GM21737 (cell line): ENCODE results near the gene ISX.

Experiments used
- ATAC-seq: cut with Tn5 transposase; IDR thresholded peaks from one replicate; pipeline ENCODE4 v1.9.1; 2021; ENCODE audit warnings: mild to moderate bottlenecking, moderate library complexity; ENCODE audit not compliant: unreplicated experiment

The ISX gene

DNA sequence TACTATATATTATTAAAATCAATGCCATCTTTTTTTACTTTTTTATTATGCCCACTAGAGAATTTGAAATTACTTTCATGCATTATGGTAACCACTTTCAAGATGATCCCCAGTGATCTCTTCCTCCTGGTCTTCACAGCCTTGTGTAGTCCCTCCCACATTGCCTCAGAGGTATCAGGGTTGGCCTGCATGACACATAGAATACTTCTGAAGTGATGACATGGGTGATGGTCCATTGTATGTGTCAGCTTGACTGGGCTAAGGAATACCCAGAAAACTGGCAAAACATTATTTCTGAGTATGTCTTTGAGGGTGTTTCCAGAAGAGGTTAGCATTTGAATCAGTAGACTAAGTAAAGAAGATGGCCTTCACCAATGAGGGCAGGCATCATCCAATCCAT is 14.2 kb upstream of the ISX start:
- no peak for ATAC-seq

DNA sequence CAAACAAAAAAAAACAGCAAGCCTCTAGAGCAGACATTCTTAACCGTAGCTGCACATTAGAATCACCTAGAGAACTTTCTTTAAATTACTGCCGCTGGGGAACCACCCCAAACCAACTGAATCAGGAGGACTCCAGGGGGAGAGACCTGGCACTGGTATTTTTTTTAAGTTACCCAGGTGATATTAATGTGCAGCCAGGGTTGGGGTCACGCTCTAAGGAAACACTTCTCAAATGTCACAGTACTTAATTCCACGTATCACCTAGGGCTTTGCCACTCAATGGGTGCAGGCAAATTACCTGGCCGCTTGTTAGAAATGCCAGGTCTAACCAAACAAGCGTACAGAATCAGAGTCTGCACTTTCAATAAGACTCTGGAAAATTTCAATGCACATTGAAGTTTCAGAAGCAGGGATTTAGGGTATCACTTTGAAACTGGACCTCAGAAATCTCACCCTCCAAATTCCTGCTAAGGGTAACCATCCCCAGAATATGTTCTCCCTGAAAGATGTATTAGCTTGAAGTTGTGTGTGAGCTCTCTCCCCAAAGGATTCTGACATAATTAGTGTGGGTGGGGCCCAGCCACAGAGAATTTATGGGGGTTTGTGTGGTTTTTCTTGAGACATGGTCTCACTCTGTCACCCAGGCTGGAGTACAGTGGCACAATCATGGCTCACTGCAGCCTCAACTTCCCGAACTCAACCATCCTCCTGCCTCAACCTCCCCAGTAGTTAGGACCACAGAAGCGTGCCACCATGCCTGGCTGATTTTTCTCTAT is 12.7 kb upstream of the ISX start:
- ATAC-seq, result no peak

DNA sequence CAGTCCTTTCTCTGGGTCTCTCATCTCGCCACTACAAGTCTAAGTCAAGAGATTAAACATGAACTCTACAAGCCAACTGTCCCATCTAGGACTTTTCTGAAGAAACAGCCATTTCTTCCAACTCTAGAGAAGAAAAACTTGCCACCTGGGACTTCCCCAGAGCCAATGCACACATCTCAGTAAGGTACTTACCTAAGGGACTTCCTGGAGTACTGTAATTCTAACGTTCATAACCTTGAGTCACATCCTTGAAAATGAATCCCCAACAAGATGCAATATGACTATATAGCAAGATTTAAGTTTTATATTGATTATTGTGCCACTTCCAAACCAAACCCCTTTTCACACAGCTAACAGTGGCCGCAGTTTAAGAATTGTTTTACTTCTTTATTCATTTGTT is 11.9 kb upstream of the ISX start:
- ATAC-seq, result no peak

DNA sequence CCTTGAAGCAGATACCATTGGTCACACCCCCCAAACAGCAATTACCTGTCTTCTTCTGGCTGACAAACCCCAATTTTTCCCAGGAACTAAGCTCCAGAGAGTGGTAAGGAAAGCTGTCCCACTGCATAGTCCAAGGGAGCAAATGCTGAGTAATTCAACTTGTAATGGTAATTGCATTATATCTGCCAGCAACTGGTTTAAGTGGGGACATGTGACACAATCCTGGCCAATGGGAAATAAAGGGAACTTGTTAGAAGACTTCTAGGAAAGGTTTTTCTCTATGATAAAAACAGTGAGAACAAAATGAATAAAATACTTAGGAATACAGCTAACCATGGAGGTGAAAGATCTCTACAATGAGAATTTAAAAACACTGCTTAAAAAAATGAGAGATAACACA is 9.5 kb upstream of the ISX start:
- no peak for ATAC-seq

DNA sequence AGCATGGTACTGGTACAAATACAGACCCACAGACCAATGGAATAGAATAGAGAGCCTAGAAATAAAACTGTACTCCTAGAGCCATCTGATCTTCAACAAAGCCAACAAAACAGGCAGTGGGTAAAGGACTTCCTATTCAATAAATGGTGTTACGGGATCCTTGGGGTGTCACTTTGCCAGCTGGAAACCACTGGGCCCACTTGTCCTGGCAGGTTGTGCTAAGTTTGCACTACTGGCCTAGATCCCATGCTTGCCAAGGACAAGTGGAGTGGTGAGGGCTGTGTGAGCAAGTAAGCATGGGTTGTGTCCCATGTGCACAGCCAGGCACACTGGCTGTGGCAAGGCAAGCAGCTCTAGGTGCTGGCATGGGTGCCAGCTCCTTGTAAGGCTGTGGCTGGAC is 8.8 kb upstream of the ISX start:
- ATAC-seq, result no peak

DNA sequence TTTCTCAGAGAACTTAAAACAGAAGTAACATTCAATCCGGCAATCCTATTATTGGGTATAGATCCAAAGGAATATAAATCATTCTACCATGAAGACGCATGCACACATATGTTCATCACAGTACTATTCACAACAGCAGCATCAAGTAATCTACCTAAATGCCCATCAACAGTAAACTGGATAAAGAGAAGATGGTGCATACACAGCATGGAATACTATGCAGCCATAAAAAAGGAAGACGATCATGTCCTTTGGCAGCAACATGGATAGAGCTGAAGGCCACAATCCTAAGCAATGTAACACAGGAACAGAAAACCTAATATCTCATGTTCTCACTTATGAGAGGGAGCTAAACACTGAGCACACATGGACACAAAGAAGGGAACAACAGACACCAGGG is 6.3 kb upstream of the ISX start:
- no peak for ATAC-seq

DNA sequence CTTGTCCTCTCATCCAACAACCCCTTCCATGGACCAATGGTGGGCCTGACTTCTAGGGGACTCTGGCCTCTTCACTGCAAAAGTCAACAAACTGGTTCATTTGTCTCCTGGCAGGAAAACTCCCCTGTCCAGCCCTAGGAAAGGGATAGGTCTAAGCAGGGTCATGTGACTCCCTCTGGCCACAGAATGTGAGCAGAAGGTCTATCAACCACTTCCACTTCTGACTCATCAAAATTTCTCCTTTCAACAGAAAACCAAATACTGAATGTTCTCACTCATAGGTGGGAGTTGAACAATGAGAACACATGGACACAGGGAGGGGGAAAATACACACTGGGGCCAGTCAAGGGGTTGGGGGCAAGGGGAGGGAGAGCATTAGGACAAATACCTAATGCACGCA is 1.3 kb upstream of the ISX start:
- peak; percentile 59 for ATAC-seq

DNA sequence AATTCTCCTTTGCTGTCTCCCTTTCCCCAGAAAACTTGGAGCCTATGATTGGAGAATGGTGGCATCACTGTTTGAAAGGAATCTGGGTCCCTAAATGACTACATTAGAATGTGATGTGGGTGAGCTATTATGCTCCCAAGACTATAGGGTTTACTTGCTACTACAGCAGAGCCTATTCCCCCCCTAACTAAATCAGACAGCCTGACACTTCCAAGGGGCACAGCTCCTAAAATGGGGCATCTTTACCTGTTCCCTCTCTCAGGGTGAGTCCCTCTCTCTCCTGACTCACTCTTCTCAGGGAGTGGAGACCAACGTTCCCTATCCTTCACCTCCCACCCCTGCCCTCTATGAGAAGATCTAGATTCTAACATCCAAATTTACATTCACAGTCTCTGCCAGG is 775 bp upstream of the ISX start:
- no peak for ATAC-seq

DNA sequence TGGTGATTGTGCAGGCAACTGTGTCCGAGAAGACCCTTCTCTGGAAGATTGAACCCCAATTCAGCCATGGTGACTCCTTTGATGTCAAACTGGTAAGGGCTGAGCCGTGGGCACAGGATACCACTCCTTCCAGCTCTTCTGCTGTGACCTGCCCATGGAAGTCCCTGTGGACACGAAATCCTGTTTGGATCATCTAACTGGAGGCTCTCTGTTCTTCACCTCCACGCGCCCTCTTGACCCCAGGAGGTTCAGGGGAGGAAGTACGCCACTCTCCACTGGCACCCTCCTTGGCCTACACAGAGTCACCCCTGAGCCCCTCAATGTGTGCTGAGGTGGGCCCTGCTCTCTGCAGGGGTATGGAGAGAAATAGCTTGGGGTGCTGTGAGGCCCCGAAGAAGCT is 810 bp downstream of the ISX start:
- ATAC-seq, result no peak

DNA sequence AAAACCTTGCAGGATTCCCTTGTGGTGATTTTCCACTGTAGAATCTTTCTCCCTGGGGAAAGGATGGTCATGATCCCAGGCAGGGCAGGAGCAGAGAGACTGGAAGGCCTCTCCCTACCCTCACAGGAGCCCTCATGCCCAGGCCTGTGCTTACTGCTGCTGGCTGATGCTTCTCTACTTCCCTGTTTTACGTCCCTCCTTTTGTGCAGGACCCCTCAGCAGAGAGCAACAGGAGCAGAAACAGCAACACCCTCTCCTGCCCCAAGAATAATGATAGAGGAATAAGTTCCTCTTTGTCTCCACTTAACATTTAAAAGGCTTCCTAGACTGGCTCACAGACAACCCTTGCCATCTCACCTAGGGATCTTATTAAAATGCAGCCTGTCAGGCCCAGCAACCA is 3.6 kb downstream of the ISX start:
- ATAC-seq, result no peak

DNA sequence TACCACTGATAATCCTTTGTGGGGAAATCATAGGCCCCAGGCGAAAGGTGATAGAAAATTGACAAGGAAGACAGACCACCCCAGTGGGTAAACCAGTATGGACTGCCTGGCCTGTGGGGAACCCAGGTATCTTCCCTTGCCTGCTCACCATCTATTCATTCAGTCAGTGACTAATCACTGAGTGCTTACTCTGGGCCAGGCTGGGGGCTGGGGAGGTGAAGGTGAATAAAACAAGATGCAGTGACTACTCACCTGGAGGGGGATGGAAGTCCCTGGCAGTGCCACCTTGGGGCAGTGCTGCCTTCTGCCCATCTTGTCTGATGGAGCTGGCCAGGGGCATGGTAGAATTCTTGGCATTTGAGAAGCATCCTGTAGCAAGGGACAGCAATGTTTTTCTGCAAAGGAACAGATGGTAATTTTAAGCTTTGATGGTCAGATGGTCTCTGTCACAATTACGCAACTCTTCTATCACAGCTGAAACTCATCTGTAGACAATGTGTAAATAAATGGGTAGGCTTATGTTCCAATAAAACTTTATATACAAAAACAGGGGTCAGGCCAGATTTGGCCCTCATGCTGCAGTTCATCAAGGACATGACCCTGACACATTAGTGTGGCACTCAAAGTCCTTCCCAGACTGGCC is 4.6 kb downstream of the ISX start:
- no peak for ATAC-seq

DNA sequence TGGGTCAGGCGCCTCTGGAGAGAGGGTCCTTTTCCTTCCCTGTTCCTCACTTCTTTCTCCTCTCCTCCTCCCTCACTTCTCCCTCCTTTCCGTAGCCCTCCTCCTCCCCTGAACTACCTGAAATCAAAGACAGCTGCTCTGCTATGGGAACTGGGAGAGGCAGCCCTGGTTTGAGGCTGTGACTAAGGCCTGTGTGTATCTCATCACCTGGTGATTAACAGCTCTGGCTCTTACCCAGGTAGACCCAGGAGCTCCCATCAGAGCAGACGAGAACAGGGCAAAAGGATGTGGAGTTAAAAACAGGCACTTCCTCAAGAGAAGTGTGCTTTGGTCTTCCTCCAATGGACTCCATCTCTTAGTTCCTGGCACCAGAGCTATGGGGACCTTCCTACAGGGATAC is 5.8 kb downstream of the ISX start:
- ATAC-seq, result no peak

DNA sequence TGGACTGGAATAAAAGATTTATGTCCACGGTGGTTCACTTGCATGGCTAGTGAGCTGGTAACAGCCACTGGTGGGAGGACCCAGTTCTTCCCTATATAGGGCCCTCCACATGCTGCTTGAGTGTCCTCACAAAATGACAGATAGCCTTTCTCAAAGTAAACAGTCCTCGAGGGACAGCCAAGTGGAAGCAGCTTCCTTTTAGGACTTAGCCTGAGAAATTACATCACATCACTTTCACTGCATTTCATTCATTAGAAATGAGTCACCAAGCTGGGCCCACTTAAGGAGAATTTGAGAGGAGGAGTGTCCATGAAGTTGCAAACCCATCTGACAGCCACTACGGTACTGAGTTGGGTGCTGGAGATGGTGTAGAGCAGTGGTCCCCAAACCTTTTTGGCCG is 7.0 kb downstream of the ISX start:
- no peak for ATAC-seq

DNA sequence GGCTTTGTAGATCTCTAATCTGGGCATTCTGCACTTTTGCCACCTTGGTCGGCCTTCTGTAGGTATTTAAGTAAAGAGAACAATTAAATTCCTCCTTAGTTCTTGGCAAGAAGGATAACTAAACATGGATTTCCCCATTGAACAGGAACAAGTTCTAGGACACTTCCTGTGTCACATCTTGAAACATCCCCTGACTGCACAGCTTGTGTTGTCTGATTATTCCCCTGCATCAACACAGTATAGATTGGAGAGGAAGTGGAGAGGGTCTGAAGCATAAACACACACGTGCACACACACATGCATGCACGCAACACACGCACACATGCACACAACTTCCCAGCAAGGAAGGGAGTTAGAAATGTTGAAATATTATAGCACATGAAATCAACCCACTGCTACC is 8.6 kb downstream of the ISX start:
- ATAC-seq, result no peak

DNA sequence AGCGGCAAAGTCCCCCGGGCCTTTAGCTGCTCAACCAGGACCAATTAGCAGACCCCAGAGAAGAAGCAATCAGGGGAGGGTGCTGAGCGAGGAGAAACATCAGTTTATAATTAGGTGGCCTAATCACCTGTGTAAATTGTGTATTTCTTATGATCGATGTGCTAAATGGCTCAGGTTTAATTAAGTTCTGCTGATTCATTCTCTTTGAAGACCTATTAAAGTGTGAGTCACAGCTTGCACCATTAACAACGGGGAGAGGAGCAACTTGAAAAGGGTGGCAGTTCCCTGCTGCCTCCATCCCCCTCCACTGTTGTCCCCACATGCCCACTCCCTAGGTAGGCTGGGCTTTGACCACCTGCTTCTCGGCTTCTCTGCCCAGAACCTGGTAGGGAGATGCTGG is 10.7 kb downstream of the ISX start:
- no peak for ATAC-seq

DNA sequence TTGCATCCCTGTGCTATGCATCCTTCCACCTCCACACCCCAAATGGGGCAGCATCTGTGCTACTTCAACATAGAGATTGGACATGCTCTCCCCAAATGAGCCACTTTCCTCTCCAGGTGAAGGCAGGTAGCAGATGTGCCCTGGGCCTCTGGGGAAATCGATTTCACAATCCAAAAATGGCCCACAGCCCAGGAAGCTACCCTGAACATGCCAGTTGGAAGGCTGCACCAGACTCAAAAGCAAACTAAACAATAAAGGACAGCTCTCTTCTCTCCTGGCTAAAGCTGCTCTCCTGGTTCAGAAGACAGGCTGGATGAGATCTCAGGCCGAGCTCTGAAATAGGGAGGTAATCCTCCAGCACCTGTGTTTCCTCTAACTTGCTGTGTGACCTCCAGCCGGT is 19.7 kb downstream of the ISX start:
- ATAC-seq, result no peak

DNA sequence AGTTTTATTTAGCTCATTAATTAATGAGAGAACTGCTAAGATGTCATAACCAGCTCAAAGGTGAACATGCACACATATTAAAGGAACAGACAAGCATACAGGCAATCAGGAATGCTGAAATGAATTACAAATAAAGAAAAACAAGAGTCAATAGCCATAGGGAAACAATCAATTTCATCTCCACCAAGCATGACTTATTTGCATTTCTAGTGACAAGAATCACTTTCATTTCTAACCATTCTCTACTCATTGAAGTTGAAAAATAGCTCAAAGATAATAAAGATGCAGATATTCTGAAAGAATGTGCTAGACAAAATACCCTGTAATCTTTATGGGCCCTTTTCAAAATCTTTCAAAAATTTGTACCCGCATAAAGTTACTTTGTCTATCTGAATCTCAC is 23.2 kb downstream of the ISX start:
- no peak for ATAC-seq

DNA sequence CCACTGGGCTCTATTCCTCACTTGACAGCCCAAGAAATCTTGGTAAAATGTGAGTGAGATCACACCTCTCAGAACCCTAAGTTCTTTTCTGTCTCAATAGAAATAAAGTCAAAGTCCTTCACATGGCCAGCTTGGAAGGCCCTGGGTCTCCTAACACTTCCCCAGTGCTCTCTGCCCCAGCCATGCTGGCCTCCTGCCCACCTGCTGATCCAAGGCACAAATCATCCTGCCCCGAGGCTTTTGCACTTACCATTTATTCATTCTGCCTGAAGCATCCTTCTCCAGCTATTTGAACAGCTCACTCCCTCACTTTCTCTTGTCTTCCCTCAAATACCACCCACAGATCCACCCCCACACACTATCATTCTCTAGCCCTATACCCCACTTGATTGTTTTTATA is 26.4 kb downstream of the ISX start:
- no peak for ATAC-seq

DNA sequence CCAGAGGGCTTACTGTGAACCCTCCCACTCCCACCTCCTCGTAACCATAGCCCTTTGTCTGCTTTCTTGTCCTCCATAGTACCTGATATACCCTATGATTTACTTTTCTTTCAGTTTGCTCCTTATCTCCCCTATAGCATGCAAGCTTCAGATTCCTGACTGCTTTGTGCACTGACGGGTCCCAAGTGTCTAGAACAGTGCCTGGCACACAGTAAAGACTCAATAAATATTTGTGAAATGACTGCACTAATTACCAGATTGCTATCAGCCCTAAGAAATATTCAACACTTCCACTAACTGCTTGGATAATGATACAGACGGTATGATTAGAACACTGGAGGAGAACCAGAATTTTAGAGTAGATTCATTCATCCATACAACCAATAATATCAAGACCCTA is 33.0 kb downstream of the ISX start:
- ATAC-seq, result no peak

DNA sequence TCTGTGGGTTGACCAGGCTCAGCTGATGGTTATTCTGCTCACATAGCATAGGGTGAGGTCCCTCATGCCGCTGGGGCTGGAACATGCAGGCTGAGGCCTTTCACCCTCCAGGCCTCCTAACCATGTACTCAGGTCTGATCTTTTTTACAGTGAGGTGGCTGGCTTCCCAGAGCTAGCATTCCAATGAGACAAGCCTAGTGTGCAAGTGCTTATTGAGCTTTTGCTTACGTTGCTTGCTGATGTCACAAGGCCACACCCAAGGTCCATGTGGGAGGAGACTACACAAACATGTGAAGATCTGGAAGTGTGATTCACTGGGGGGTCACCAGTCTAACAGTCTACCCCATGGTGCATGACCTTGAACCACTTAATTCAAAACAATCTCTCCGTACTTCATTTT is 33.9 kb downstream of the ISX start:
- no peak for ATAC-seq

DNA sequence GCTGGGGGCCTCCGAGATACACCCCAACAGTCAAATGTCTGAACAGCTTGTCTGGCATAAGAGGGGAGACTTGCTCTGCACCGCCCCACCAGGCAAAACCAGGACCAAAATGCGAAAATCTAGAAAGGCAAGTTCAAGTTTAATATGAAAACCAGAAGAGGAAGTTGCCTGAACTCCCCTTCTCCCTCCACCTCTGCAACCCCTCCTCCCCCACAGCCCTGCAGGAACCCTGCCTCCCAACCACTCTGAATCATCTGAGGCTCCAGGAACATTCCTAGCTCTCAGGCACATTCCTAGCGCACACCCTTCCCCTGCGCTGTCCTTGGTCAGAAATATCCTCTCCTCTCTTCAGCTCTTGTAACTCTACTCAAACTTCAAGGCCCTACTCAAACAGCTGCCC is 36.7 kb downstream of the ISX start:
- ATAC-seq, result no peak

DNA sequence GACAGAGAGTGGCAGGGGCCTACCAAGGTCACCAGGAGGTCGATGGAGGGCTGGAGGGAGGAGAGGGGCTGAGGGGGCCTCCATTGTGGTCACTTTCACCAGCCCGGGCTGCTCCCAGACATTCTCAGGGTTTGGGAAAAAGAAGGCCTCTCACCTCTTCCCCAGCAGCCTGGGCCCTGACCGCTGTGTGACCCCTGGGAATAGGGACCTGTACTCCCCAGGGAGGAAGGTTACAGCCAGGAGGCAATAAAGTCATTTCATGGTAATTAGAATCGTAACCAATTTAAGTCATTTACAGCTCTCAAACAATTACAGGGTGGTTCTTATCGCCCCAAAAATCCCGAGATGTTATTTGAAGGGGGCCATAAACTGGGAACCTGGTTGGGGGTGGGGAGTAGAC is 37.8 kb downstream of the ISX start:
- no peak for ATAC-seq

DNA sequence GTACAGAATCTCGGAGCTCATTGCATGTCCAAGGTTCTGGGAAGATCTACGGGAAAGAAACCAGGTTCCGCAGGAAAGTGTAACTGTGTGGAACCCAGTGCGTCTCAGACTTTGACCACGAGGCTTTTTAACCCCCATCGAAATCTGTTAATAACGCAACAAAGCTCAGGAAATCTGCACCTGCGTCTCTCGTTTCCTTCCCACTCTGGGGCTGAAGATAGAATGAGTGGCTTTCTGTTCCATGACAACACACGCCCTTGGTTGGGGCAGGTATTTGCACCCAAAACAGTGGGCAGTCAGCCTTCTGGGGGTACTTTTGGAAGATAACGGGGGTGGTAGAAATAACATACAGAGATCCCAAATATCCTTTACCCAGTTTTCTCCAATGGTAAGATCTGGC is 38.5 kb downstream of the ISX start:
- no peak for ATAC-seq
